OCI-LY1 (cell line): ENCODE data around the gene ERMAP.

Experiments used
- EZH2 ChIP-seq: fragments of 200-600 bp; sonication (generic), shearing (Covaris generic); IDR thresholded peaks from 2 replicates; pipeline ENCODE4 v1.8.0; 2017; ENCODE audit warnings: borderline replicate concordance, mixed run types, mild to moderate bottlenecking, antibody characterized with exemption, low read length, moderate library complexity, mixed read lengths
- TF ChIP-seq, protein P1 (sequence below): fragments of 200-600 bp; sonication (generic), shearing (Covaris generic); IDR thresholded peaks from 2 replicates; pipeline ENCODE4 v1.5.1; 2017; ENCODE audit warnings: mild to moderate bottlenecking, antibody characterized with exemption, low read length, moderate library complexity, mixed read lengths

DNA sequence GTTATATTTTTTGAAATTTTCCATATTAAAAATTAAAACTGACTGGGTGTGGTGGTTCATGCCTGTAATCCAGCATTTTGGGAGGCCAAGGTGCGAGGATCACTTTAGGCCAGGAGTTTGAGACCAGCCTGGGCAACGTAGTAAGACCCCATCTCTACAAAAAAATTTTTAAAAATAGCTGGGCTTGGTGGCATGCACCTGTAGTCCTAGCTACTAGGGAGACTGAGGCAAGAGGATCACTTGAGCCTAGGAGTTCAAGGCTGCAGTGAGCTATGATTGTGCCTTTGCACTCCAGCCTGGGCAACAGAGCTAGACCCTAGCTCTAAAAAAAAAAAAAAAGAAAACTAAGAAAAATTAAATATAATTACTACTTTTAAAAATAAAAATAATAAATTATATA lies 4.8 kb downstream of the ERMAP start:
- TF ChIP-seq, protein P1, sequence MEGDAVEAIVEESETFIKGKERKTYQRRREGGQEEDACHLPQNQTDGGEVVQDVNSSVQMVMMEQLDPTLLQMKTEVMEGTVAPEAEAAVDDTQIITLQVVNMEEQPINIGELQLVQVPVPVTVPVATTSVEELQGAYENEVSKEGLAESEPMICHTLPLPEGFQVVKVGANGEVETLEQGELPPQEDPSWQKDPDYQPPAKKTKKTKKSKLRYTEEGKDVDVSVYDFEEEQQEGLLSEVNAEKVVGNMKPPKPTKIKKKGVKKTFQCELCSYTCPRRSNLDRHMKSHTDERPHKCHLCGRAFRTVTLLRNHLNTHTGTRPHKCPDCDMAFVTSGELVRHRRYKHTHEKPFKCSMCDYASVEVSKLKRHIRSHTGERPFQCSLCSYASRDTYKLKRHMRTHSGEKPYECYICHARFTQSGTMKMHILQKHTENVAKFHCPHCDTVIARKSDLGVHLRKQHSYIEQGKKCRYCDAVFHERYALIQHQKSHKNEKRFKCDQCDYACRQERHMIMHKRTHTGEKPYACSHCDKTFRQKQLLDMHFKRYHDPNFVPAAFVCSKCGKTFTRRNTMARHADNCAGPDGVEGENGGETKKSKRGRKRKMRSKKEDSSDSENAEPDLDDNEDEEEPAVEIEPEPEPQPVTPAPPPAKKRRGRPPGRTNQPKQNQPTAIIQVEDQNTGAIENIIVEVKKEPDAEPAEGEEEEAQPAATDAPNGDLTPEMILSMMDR: no peak
- no peak for TF ChIP-seq EZH2
